GM12878 (cell line): ENCODE measurements around the gene ADAMTS16. TPM values are rescaled to one million over a fixed set of nuclear protein-coding genes. Genes with fewer than 3 reads are reported as not detected.

Experiments
- ATAC-seq: fragments of 200-7000 bp; cut with Tn5 transposase; 3 replicates; pipeline ENCODE4 v1.9.1; 2020; ENCODE audit warnings: mild to moderate bottlenecking, moderate library complexity
- BruUV-seq: library from RNA; stranded (reverse); fragments of 400-500 nt; replicated peaks from 2 replicates; lab custom pipeline; 2021; lab: Mats Ljungman, UMichigan
- CTCF ChIA-PET: fragments of 300-600 bp; sonication (Branson Sonifier 250); formaldehyde crosslinking; extraction: SDS; loops from one replicate; lab custom pipeline; 2021; ENCODE audit warnings: inconsistent platforms; lab: Yijun Ruan, JAX
- POLR2A ChIA-PET: fragments of 350-600 bp; formaldehyde crosslinking; extraction: SDS; loops from one replicate; lab custom pipeline; 2021; ENCODE audit warnings: inconsistent platforms; lab: Charles Lee
- RAD21 ChIA-PET: fragments of 300-600 bp; sonication (Branson Sonifier 250); formaldehyde crosslinking; loops from one replicate; lab custom pipeline; 2023; ENCODE audit warnings: antibody characterized with exemption; ENCODE audit not compliant: unreplicated experiment; lab: Charles Lee
- SMC1A ChIA-PET: fragments of 300-600 bp; sonication (Branson Sonifier 250); formaldehyde crosslinking; loops from one replicate; lab custom pipeline; 2023; ENCODE audit not compliant: unreplicated experiment, uncharacterized antibody; lab: Charles Lee
- DNase-seq: peaks from one replicate; pipeline ENCODE4 v3.0.0-alpha.2; 2011; ENCODE audit warnings: low read depth, low spot score
- FAIRE-seq: peaks from 3 replicates; lab custom pipeline; 2011; peaks lifted over from hg19 to GRCh38; lab: Jason Lieb, UNC
- H2AFZ ChIP-seq: 2 replicates; pipeline ENCODE4 v1.6.0; 2011; ENCODE audit warnings: low read depth, low read length, control low read depth; ENCODE audit not compliant: control insufficient read depth
- H3K27ac ChIP-seq: 2 replicates; pipeline ENCODE4 v1.5.1; 2011; ENCODE audit warnings: control low read depth; ENCODE audit not compliant: control insufficient read depth, insufficient read depth
- H3K27me3 ChIP-seq, 2 experiments: replicated peaks in 1 of 2; 2 replicates each; pipeline versions ENCODE4 v1.6.0 to v1.6.1; 2011; ENCODE audit warnings: low read length in 1 of 2; ENCODE audit not compliant: control insufficient read depth in 2 of 2, insufficient read depth in 2 of 2
- H3K36me3 ChIP-seq, 2 experiments: 2 replicates each; pipeline ENCODE4 v1.5.1; 2011; ENCODE audit warnings: low read length in 1 of 2; ENCODE audit not compliant: control insufficient read depth in 2 of 2, insufficient read depth in 2 of 2
- H3K4me1 ChIP-seq: 2 replicates; pipeline ENCODE4 v1.6.1; 2011; ENCODE audit warnings: mild to moderate bottlenecking, low read length, moderate library complexity, mixed read lengths; ENCODE audit not compliant: control insufficient read depth, insufficient read depth
- H3K4me2 ChIP-seq: 2 replicates; pipeline ENCODE4 v1.6.0; 2011; ENCODE audit warnings: control low read depth; ENCODE audit not compliant: control insufficient read depth, insufficient read depth
- H3K4me3 ChIP-seq: fragments of 200-600 bp; sonication (generic); 2 replicates; pipeline ENCODE4 v1.5.1; 2016
- H3K79me2 ChIP-seq: 2 replicates; pipeline ENCODE4 v1.6.0; 2011; ENCODE audit warnings: low read length; ENCODE audit not compliant: control insufficient read depth, insufficient read depth
- H3K9ac ChIP-seq: 2 replicates; pipeline ENCODE4 v1.8.0; 2011; ENCODE audit warnings: low read length, control low read depth, mixed read lengths; ENCODE audit not compliant: control insufficient read depth, insufficient read depth
- H3K9me3 ChIP-seq: replicated peaks from 3 replicates; pipeline ENCODE4 v1.5.1; 2011; ENCODE audit warnings: mild to moderate bottlenecking, low read length; ENCODE audit not compliant: control insufficient read depth, insufficient read depth
- H4K20me1 ChIP-seq: 2 replicates; pipeline ENCODE4 v1.6.0; 2011; ENCODE audit not compliant: control insufficient read depth, insufficient read depth
- BCL11A ChIP-seq: IDR thresholded peaks from 2 replicates; pipeline ENCODE4 v1.6.1; 2011; ENCODE audit warnings: low read depth, low read length
- BHLHE40 ChIP-seq, 2 experiments: fragments of 450-650 bp in 1 of 2; IDR thresholded peaks; 2 replicates each; pipeline ENCODE4 v1.6.1; 2011 to 2017; ENCODE audit warnings: low read depth in 2 of 2, borderline replicate concordance in 1 of 2, improper control_type of control experiment in 1 of 2, low read length in 1 of 2, mild to moderate bottlenecking in 1 of 2
- CBX3 ChIP-seq: fragments of 200-600 bp; sonication (generic); IDR thresholded peaks from 2 replicates; pipeline ENCODE4 v1.6.1; 2016; ENCODE audit warnings: low read depth, borderline replicate concordance
- HCFC1 ChIP-seq: fragments of 150-350 bp; IDR thresholded peaks from 2 replicates; pipeline ENCODE4 v1.6.1; 2014; ENCODE audit warnings: low read length
- NFYA ChIP-seq: IDR thresholded peaks from 2 replicates; pipeline ENCODE4 v1.6.1; 2011; ENCODE audit warnings: low read depth, mild to moderate bottlenecking, low read length, improper control_type of control experiment, borderline replicate concordance
- SREBF2 ChIP-seq: IDR thresholded peaks from 2 replicates; pipeline ENCODE4 v1.6.1; 2012; ENCODE audit warnings: mild to moderate bottlenecking, low read length
- YY1 ChIP-seq: IDR thresholded peaks from 2 replicates; pipeline ENCODE4 v1.6.1; 2011; ENCODE audit warnings: low read depth, mild to moderate bottlenecking, low read length
- WGBS: methylation state at CpG from one replicate; pipeline ENCODE4 v1.1.6; 2016; ENCODE audit warnings: low lambda C conversion rate; ENCODE audit not compliant: insufficient replicate concordance, insufficient coverage; ENCODE audit errors: missing lambda C conversion rate; 5-methylcytosine and 5-hydroxymethylcytosine counted together
- in situ Hi-C: fragments of 300-500 bp; cut with MboI; formaldehyde crosslinking; loops from 9 replicates; pipeline ENCODE4 v1.14.3; 2018; ENCODE audit warnings: mixed read lengths
- intact Hi-C: fragments of 100-400 bp; cut with micrococcal nuclease; formaldehyde crosslinking; loops from one replicate; pipeline ENCODE4 v1.14.2; 2022; ENCODE audit not compliant: unreplicated experiment
- polyA plus RNA-seq, 11 experiments: library from polyadenylated mRNA; depleted of rRNA in 4 of 11; unstranded in 6 of 11; stranded (reverse) in 5 of 11; fragments of >200 nt; fragmentation: Nextera tagmentation in 4 of 11; fragmentation: Illumina TruSeq in 1 of 11; extraction: Ambion mirVana in 4 of 11; extraction: Trizol in 1 of 11; gene quantifications; 1 replicate in 1 of 11; 2 replicates in 10 of 11; pipeline versions ENCODE4 v1.2.1 to v1.2.3, GENCODE V29; 2011 to 2016; ENCODE audit warnings: inconsistent platforms in 2 of 11, missing spikeins in 2 of 11, low read depth in 1 of 11
- total RNA-seq, 4 experiments: library from RNA; depleted of rRNA in 3 of 4; stranded (reverse); fragments of >200 nt in 3 of 4; fragmentation: Illumina TruSeq in 1 of 4; extraction: Trizol in 1 of 4; gene quantifications; 2 replicates each; pipeline versions ENCODE4 v1.2.1 to v1.2.3, GENCODE V29; 2013 to 2021
- TF ChIP-seq, protein P1 (sequence below): fragments of 450-650 bp; IDR thresholded peaks from 2 replicates; pipeline ENCODE4 v1.6.1; 2017; ENCODE audit warnings: low read depth, mild to moderate bottlenecking, moderate library complexity
- TF ChIP-seq, protein P2 (sequence below): IDR thresholded peaks from 2 replicates; pipeline ENCODE4 v1.6.1; 2012; ENCODE audit warnings: improper control_type of control experiment, low read depth, low read length; ENCODE audit not compliant: insufficient replicate concordance

ADAMTS16 gene
- total and polyA plus RNA-seq, 10 of the 15 experiments (the other 5 are each of a cell fraction or from before 2014, with no cell fraction given), result 0.04 TPM; not detected in 9

DNA sequence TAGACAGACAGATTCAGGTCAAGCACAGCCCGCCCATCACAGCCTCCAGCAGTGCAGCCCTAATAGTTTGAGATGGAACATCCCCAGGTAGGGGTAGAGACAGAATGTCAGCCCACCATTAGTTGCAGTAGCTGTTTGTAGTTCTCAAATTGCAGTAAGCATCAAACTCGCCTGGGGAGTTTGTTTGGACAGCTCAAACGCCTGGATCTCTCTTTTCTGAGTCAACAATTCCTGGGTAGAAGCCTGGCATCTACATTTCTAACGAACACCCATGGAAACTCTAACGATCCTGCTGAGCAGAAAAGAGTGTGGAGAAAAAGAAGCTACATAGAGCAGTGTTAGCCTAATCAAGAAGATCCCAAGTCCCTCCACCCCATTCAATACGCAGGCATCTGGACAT is 59.4 kb downstream of the ADAMTS16 start:
- Histone ChIP-seq H3K27me3 (no peaks in the 10 kb centered on the region), H3K27ac (no peak overlapping the region), H3K9ac (no peak overlapping the region), H3K4me1 (no peaks in the 10 kb centered on the region), H4K20me1 (no peaks in the 10 kb centered on the region), H3K4me2 (no peak overlapping the region), H2AFZ (no peak overlapping the region), H3K9me3 (no peaks in the 10 kb centered on the region; the same call in 2 of the 3 replicates), H3K79me2 (no peaks in the 10 kb centered on the region), H3K36me3 (no peaks in the 10 kb centered on the region), H3K4me3 (no peak overlapping the region)
- in situ Hi-C loops (no loop called here), intact Hi-C loops (no loop called here)
- RAD21 ChIA-PET, result no interaction called here
- CTCF ChIA-PET, result no interaction called here
- SMC1A ChIA-PET, result interaction anchor here (1.4 kb wide), 1 partner anchor 13 kb away, joined by 3 read pairs; no protein-coding TSS in a partner anchor
- no peak for TF ChIP-seq BHLHE40 (IDR thresholded peaks at IDR 0.05; ENCODE audit: borderline replicate concordance in 1 of 2, low read depth in 2 of 2, low read length in 1 of 2)
- TF ChIP-seq BCL11A, result no peak
- TF ChIP-seq SREBF2, result no peak
- TF ChIP-seq CBX3, result no peak
- BruUV-seq, result no TSS peak
- DNase-seq, result no peak
- FAIRE-seq, result no peak
- no peak for ATAC-seq
- WGBS, result 12% methylated on average over 6 of the region's 6 CpGs
- POLR2A ChIA-PET, result no interaction called here

DNA sequence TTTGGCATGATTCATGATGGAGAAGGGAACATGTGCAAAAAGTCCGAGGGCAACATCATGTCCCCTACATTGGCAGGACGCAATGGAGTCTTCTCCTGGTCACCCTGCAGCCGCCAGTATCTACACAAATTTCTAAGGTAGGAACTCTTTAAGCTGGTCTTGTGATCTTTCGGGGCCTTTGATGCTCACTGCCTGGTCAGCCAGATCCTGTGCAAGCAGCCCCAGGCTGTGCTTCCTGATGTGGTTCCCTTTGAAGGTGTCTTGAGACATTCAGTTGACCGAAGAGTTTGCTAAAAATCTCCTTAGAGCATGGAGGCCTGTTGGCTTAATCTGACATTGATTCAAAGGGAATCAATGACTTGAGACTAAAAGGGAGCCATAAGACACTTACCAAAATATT is 60.0 kb downstream of the ADAMTS16 start:
- POLR2A ChIA-PET, result no interaction called here
- DNase-seq (no peak), ATAC-seq (no peak), FAIRE-seq (no peak)
- H3K36me3 ChIP-seq, result no peaks in the 10 kb centered on the region
- no peak overlapping the region for H3K4me2 ChIP-seq
- no peak overlapping the region for H3K9ac ChIP-seq
- RAD21 ChIA-PET, result no interaction called here
- no peak overlapping the region for H3K27ac ChIP-seq
- H3K4me1 ChIP-seq, result no peaks in the 10 kb centered on the region
- SMC1A ChIA-PET, result interaction anchor here (1.4 kb wide), 1 partner anchor 12 kb away, joined by 3 read pairs; no protein-coding TSS in a partner anchor
- WGBS, result 22% methylated on average over 5 of the region's 5 CpGs
- no peaks in the 10 kb centered on the region for H3K27me3 ChIP-seq
- no peaks in the 10 kb centered on the region for H4K20me1 ChIP-seq
- H3K9me3 ChIP-seq, result no peaks in the 10 kb centered on the region; the same call in 2 of the 3 replicates
- in situ Hi-C loops (no loop called here), intact Hi-C loops (no loop called here)
- BruUV-seq, result no TSS peak
- CTCF ChIA-PET, result no interaction called here
- no peak overlapping the region for H2AFZ ChIP-seq
- no peaks in the 10 kb centered on the region for H3K79me2 ChIP-seq
- H3K4me3 ChIP-seq, result no peak overlapping the region
- TF ChIP-seq, protein P1, sequence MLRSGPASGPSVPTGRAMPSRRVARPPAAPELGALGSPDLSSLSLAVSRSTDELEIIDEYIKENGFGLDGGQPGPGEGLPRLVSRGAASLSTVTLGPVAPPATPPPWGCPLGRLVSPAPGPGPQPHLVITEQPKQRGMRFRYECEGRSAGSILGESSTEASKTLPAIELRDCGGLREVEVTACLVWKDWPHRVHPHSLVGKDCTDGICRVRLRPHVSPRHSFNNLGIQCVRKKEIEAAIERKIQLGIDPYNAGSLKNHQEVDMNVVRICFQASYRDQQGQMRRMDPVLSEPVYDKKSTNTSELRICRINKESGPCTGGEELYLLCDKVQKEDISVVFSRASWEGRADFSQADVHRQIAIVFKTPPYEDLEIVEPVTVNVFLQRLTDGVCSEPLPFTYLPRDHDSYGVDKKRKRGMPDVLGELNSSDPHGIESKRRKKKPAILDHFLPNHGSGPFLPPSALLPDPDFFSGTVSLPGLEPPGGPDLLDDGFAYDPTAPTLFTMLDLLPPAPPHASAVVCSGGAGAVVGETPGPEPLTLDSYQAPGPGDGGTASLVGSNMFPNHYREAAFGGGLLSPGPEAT, result no peak
- TF ChIP-seq NFYA (no peak), YY1 (no peak), HCFC1 (no peak)
- TF ChIP-seq, protein P2, sequence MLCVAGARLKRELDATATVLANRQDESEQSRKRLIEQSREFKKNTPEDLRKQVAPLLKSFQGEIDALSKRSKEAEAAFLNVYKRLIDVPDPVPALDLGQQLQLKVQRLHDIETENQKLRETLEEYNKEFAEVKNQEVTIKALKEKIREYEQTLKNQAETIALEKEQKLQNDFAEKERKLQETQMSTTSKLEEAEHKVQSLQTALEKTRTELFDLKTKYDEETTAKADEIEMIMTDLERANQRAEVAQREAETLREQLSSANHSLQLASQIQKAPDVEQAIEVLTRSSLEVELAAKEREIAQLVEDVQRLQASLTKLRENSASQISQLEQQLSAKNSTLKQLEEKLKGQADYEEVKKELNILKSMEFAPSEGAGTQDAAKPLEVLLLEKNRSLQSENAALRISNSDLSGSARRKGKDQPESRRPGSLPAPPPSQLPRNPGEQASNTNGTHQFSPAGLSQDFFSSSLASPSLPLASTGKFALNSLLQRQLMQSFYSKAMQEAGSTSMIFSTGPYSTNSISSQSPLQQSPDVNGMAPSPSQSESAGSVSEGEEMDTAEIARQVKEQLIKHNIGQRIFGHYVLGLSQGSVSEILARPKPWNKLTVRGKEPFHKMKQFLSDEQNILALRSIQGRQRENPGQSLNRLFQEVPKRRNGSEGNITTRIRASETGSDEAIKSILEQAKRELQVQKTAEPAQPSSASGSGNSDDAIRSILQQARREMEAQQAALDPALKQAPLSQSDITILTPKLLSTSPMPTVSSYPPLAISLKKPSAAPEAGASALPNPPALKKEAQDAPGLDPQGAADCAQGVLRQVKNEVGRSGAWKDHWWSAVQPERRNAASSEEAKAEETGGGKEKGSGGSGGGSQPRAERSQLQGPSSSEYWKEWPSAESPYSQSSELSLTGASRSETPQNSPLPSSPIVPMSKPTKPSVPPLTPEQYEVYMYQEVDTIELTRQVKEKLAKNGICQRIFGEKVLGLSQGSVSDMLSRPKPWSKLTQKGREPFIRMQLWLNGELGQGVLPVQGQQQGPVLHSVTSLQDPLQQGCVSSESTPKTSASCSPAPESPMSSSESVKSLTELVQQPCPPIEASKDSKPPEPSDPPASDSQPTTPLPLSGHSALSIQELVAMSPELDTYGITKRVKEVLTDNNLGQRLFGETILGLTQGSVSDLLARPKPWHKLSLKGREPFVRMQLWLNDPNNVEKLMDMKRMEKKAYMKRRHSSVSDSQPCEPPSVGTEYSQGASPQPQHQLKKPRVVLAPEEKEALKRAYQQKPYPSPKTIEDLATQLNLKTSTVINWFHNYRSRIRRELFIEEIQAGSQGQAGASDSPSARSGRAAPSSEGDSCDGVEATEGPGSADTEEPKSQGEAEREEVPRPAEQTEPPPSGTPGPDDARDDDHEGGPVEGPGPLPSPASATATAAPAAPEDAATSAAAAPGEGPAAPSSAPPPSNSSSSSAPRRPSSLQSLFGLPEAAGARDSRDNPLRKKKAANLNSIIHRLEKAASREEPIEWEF, result no peak
